ENCODE results near the gene NTN1.

Gene NTN1

GRCh38 chr17:9001559-9001958 lies 19.8 kb upstream of the NTN1 start:
- Mint-ChIP-seq H3K9me3 (peaks cover 3% of the 10 kb centered on the region), H3K27ac (no peak overlapping the region), H3K27me3 (peaks cover 58% of the 10 kb centered on the region), H3K4me3 (no peak overlapping the region), H3K4me1 (peaks cover 17% of the 10 kb centered on the region), H3K36me3 (ENCODE audit: low read depth) (no peaks in the 10 kb centered on the region)
- ATAC-seq (no peak), DNase-seq (no peak)

GRCh38 chr17:9002227-9002605 lies 19.1 kb upstream of the NTN1 start:
- H3K4me1 Mint-ChIP-seq: peaks cover 17% of the 10 kb centered on the region
- peak overlapping the region; percentile 52 for H3K4me3 Mint-ChIP-seq
- H3K9me3 Mint-ChIP-seq: peaks cover 3% of the 10 kb centered on the region
- no peak for DNase-seq
- ATAC-seq: no peak
- H3K27ac Mint-ChIP-seq: no peak overlapping the region
- no peaks in the 10 kb centered on the region for H3K36me3 Mint-ChIP-seq (ENCODE audit: low read depth)
- H3K27me3 Mint-ChIP-seq: peaks cover 64% of the 10 kb centered on the region

GRCh38 chr17:9002606-9003354 lies 18.5 kb upstream of the NTN1 start:
- Mint-ChIP-seq H3K9me3 (peaks cover 3% of the 10 kb centered on the region), H3K27ac (no peak overlapping the region), H3K4me3 (peak overlapping the region; percentile 52), H3K36me3 (ENCODE audit: low read depth) (no peaks in the 10 kb centered on the region), H3K27me3 (peaks cover 68% of the 10 kb centered on the region), H3K4me1 (peaks cover 17% of the 10 kb centered on the region)
- peak; percentile 50 for DNase-seq
- ATAC-seq: peak; percentile 53

GRCh38 chr17:9003355-9004131 lies 17.8 kb upstream of the NTN1 start:
- ATAC-seq: no peak

GRCh38 chr17:9004132-9004960 lies 17.0 kb upstream of the NTN1 start:
- ATAC-seq (no peak), DNase-seq (no peak)
- Mint-ChIP-seq H3K27ac (no peak overlapping the region), H3K36me3 (ENCODE audit: low read depth) (no peaks in the 10 kb centered on the region), H3K9me3 (peaks cover 3% of the 10 kb centered on the region), H3K4me1 (peaks cover 12% of the 10 kb centered on the region), H3K27me3 (peaks cover 68% of the 10 kb centered on the region), H3K4me3 (no peak overlapping the region)

More at GRCh38 chr17:9003355-9004131, 17.8 kb upstream of the NTN1 start:
- H3K9me3 Mint-ChIP-seq: peaks cover 3% of the 10 kb centered on the region
- DNase-seq: no peak
- peaks cover 12% of the 10 kb centered on the region for H3K4me1 Mint-ChIP-seq
- H3K27me3 Mint-ChIP-seq: peaks cover 68% of the 10 kb centered on the region
- peak overlapping the region; percentile 36 for H3K4me3 Mint-ChIP-seq
- H3K27ac Mint-ChIP-seq: no peak overlapping the region
- no peaks in the 10 kb centered on the region for H3K36me3 Mint-ChIP-seq (ENCODE audit: low read depth)

- Mint-ChIP-seq H3K36me3 (ENCODE audit: low read depth) (no peaks in the 10 kb centered on the region), H3K4me1 (peaks cover 12% of the 10 kb centered on the region), H3K27ac (no peak overlapping the region), H3K9me3 (peaks cover 3% of the 10 kb centered on the region), H3K4me3 (peak overlapping the region; percentile 30), H3K27me3 (peaks cover 69% of the 10 kb centered on the region)
- no peak for ATAC-seq
- DNase-seq: no peak
Measured at GRCh38 chr17:9004961-9005285, 16.4 kb upstream of the NTN1 start.

GRCh38 chr17:9006175-9006767 lies 15.0 kb upstream of the NTN1 start:
- Mint-ChIP-seq H3K4me3 (no peak overlapping the region), H3K27me3 (peaks cover 71% of the 10 kb centered on the region), H3K9me3 (peaks cover 3% of the 10 kb centered on the region), H3K36me3 (ENCODE audit: low read depth) (no peaks in the 10 kb centered on the region), H3K27ac (no peak overlapping the region), H3K4me1 (peaks cover 12% of the 10 kb centered on the region)
- ATAC-seq (no peak), DNase-seq (no peak)

GRCh38 chr17:9007052-9007714 lies 14.1 kb upstream of the NTN1 start:
- H3K4me3 Mint-ChIP-seq: no peak overlapping the region
- no peak overlapping the region for H3K27ac Mint-ChIP-seq
- H3K4me1 Mint-ChIP-seq: peaks cover 7% of the 10 kb centered on the region
- H3K27me3 Mint-ChIP-seq: peaks cover 69% of the 10 kb centered on the region
- peaks cover 3% of the 10 kb centered on the region for H3K9me3 Mint-ChIP-seq
- DNase-seq: no peak
- no peaks in the 10 kb centered on the region for H3K36me3 Mint-ChIP-seq (ENCODE audit: low read depth)
- no peak for ATAC-seq

GRCh38 chr17:9009096-9009495 lies 12.2 kb upstream of the NTN1 start:
- Mint-ChIP-seq H3K27ac (no peak overlapping the region), H3K36me3 (ENCODE audit: low read depth) (no peaks in the 10 kb centered on the region), H3K4me3 (no peak overlapping the region), H3K4me1 (no peaks in the 10 kb centered on the region), H3K9me3 (peaks cover 3% of the 10 kb centered on the region), H3K27me3 (peaks cover 68% of the 10 kb centered on the region)
- ATAC-seq: no peak
- DNase-seq: no peak

- Mint-ChIP-seq H3K36me3 (ENCODE audit: low read depth) (no peaks in the 10 kb centered on the region), H3K4me1 (no peaks in the 10 kb centered on the region), H3K9me3 (peaks cover 3% of the 10 kb centered on the region), H3K27me3 (peaks cover 66% of the 10 kb centered on the region), H3K4me3 (no peak overlapping the region), H3K27ac (no peak overlapping the region)
- DNase-seq (no peak), ATAC-seq (no peak)
Measured at GRCh38 chr17:9009737-9010136, 11.6 kb upstream of the NTN1 start.

GRCh38 chr17:9011001-9011400 lies 10.3 kb upstream of the NTN1 start:
- Mint-ChIP-seq H3K4me1 (no peaks in the 10 kb centered on the region), H3K27ac (no peak overlapping the region), H3K4me3 (no peak overlapping the region), H3K27me3 (peaks cover 58% of the 10 kb centered on the region), H3K9me3 (no peaks in the 10 kb centered on the region), H3K36me3 (ENCODE audit: low read depth) (no peaks in the 10 kb centered on the region)
- DNase-seq: no peak
- ATAC-seq: no peak

- DNase-seq: no peak
- ATAC-seq: peak; percentile 45
- H3K4me3 Mint-ChIP-seq: no peak overlapping the region
- no peak overlapping the region for H3K27ac Mint-ChIP-seq
- H3K36me3 Mint-ChIP-seq (ENCODE audit: low read depth): no peaks in the 10 kb centered on the region
- peaks cover 41% of the 10 kb centered on the region for H3K27me3 Mint-ChIP-seq
- no peaks in the 10 kb centered on the region for H3K9me3 Mint-ChIP-seq
- no peaks in the 10 kb centered on the region for H3K4me1 Mint-ChIP-seq
Measured at GRCh38 chr17:9016941-9017552, 4.3 kb upstream of the NTN1 start.

GRCh38 chr17:9018726-9019125 lies 2.6 kb upstream of the NTN1 start:
- H3K36me3 Mint-ChIP-seq (ENCODE audit: low read depth): no peaks in the 10 kb centered on the region
- no peak for DNase-seq
- no peak for ATAC-seq
- no peak overlapping the region for H3K27ac Mint-ChIP-seq
- H3K4me3 Mint-ChIP-seq: no peak overlapping the region
- H3K27me3 Mint-ChIP-seq: peaks cover 37% of the 10 kb centered on the region
- peaks cover 7% of the 10 kb centered on the region for H3K4me1 Mint-ChIP-seq
- no peaks in the 10 kb centered on the region for H3K9me3 Mint-ChIP-seq

All from activated naive CD8-positive, alpha-beta T cell treated with anti-CD3 and anti-CD28 coated beads, Interleukin-2, amount 50 U/mL, for 24 hours (primary cell).